ENCODE results near the gene MAB21L3.
"Not testable (repeated sequence)": the region's sequence is repeated elsewhere in the genome, so short reads cannot be mapped to it uniquely, and the experiment has no call there.

The MAB21L3 gene

DNA sequence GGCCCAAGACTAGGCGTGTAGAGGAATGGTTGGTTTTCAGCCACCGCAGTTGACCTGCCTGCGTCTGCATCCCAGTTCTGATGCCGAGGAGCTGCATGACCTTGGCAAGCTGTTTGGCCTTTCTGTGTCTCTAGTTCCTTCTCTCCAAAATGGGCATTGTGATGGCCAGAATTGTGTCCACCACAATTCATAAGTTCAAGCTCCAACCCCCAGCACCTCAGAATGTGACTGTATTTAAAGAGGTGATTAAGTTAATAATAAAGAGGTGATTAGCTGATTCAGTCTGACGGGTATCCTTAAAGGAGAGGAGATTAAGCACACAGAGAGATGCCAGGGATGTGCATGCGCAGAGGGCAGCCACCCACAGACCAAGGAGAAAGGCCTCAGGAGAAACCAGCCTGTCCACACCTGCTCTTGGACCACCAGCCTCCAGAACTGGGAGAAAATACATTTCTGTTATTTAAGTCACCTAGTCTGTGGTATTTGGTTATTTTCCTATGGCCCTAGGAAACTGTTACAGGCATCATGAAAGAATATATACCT, 28.5 kb downstream of the MAB21L3 start:
- no peak for FAIRE-seq

DNA sequence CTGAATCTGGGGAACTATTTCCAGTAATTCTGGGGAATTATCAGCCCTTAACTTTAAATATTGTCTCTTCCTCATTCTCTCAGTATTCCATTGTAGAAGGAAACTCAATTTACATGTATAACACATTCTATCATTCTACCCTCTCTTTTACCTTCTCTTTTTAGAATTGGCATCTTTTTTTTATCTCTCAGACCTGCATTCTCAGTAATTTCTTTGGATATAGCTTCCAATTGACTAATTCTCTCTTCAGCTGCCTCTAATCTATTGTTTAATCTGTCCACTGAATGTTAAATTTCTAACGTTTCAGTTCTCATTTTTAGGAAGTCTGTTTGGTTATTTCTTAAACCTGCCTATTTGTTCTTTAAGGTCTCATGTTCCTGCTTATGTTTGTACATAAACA, 33.0 kb downstream of the MAB21L3 start:
- FAIRE-seq = no peak

DNA sequence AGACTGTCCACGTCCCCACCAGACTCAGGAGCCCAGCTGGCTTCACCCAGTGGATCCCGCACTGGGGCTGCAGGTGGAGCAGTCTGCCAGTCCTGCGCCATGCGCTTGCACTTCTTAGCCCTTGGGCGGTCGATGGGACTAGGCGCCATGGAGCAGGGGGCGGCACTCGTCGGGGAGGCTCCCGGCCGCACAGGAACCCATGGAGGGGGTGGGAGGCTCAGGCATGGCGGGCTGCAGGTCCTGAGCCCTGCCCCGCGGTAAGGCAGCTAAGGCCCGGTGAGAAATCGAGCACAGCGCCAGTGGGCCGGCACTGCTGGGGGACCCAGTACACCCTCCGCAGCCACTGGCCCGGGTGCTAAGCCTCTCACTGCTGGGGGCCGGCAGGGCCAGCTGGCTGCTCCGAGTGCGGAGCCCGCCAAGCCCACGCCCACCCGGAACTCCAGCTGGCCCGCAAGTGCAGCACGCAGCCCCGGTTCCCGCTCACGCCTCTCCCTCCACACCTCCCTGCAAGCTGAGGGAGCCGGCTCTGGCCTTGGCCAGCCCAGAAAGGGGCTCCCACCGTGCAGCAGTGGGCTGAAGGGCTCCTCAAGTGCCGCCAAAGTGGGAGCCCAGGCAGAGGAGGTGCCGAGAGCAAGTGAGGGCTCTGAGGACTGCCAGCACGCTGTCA, 35.4 kb downstream of the MAB21L3 start:
- not testable (repeated sequence) for FAIRE-seq

DNA sequence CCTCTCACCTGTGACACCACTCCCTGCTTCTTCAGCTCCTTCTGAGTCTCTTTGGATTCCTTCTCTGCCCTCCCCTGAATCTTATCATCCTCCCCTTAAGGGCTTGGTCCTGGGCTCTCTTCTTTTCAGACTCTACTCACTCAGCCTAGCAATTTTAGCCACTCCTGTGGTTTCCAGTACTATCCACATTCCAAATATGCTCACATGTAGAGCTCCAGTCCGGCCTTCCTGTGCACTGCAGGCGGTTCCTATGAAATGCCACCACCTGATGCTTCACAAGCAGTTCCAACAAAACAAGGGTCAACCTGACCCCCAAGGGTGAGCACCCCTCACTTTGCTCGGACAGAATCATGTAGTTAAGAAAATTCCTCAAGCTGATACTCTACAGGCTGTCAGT, 35.9 kb downstream of the MAB21L3 start:
- no peak for FAIRE-seq

DNA sequence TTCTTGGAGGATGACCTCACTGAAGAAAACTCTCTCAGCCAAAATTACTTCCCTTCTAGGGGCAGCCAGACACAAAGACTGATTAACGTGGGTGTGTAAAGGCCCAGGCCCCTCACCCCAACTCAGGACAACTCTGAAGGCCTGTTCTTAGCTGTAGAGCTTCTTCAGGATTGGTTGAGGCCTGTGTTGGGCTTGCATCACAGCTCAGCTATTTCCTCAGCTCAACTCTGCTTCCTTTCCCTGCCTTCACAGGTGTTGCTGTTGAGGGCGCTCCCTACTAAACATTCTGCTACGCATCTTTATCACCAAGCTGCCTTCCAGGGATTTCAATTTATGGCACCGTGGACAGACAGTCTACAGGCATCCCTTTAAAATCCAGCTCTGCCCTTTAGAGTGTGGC, 36.8 kb downstream of the MAB21L3 start:
- no peak for FAIRE-seq

DNA sequence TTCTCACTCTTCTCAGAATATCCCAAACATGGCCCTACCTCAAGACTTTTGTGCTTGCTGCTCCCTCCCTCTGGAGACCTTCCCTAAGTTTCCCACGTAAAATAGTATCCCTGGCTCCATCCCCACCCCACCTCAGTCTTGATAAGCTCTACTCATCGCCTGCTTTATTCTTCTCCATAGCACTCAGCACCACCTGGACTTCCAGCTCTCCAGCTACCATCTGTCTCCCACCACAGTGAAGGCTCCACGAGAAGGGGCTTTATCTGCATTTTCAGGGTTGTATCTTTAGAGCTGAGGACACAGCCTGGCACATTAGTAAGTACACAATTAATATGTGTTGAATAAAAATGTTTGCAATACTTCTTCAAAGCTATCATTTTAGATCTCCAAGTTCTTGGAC, 37.8 kb downstream of the MAB21L3 start:
- no peak for FAIRE-seq

DNA sequence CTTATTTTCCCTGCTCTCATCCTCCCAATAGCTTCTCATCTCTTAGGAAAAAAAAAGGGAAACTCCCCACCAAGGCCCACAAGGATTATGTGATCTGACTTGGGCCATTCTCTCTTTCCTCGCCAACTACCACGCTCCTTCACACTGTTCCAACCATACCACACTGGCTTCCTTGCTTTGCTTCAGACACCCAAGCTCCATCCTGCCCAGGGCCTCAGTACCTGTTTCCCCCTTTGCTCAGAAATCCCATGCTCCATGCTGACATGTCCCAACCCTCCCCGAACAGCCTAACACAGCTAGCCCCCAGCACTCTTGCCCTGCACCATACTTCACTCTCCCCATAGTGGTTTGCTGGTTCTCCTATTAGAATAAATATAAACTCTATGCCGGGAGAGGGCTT, 39.2 kb downstream of the MAB21L3 start:
- no peak for FAIRE-seq

DNA sequence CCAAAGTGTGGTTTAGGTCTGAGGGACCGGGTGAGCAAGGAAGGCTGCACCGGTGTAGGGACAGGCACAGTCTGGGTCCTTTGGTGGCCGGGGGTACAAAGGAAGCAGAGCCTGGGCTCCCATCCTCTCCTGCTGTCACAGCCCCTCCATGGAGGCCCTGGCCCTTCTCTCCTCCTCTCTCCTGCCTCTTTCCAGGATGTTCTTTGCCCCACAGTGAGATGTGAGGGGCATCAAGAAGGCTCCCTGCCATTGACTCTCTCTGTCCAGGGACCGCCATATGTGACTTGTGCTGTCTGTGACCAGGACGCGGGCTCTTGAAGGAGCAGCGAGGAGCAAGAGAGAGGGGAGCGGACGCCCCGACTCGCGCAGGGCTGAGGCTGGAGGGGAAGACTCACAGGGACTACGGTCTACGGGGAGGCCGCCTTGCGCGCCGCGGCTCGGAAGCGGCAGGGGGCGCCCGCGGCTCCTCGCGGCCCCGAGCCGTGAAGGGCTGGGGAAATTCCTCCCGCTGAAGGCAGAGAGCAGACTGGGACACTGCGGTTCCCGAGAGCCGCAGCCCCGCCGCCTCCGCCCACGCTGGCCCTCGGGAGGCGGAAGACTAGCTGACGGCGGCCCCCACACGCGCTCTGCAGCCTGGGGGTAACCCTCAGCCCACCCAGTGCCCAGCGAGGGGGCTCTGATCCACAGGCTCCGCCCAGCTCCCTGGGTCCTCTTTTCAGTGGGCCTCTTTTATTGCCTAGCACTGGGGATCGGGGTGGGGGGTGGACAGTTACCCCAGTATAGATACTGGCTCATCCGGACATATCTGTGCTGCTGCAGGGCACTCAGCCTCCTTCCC, 40.8 kb downstream of the MAB21L3 start:
- no peak for FAIRE-seq

DNA sequence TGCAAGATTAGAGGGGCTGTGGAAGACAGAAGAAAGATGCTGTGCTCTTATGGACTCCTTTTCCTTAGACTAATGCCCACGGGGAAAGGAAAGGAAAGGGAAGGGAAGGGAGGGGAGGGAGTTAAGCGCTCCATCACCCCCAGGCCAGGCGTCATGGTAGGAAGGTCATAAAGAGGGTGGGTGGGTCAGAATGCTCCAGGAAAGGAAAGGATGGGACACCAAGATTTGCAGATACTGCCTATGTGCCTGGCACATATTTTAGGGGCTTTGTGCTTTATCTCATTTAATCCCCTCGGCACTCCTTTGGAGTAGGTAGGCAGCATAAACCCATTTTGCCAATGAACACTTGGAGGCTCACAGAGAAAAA, 41.4 kb downstream of the MAB21L3 start:
- no peak for FAIRE-seq

DNA sequence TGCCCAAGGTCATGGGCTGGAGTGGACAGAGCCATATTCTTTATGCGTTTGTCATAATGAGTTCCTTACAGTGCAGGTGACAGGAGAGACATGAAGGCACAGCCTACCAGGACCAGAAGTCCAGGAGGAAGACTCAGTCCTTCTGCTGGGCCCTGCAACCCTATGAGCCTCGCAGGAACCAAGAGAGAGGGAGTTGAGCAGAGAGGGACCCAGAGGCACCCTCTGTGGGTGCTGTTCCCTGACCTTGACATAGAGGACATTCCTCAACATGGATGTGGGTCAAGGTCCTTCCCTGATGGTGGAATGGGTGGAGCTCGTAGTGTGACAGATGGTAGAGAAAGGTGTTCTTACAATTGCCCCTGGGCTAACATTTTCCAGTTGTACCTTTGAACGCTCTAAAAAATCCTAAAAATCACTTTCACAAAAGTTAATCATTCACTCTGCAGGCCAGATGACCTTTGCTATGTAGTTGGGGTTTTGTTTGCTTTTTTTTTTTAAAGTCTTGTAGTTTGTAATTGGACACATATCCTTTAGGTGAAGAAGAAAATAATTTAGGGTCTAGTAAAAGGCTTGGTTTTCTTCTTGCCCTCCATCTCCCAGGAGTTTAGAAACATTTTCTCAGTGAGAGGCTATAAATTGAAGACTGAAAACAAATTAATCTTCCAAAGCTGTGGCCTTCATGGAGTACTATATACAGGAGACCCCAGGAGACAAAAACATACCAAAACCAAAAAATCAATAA, 41.9 kb downstream of the MAB21L3 start:
- FAIRE-seq = no peak

DNA sequence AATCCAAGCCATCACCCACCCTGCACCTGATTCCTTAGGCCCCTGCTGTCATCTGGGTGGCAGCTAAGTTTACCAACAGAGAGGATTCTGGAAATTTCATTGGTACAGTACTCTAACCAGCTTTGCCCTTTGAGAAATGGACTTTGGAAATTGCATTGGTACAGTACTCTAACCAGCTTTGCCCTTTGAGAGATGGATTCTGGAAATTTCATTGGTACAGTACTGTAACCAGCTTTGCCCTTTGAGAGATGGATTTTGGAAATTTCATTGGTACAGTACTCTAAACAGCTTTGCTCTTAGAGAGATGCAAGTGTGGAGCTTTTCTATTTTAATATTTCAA, 42.5 kb downstream of the MAB21L3 start:
- no peak for FAIRE-seq

DNA sequence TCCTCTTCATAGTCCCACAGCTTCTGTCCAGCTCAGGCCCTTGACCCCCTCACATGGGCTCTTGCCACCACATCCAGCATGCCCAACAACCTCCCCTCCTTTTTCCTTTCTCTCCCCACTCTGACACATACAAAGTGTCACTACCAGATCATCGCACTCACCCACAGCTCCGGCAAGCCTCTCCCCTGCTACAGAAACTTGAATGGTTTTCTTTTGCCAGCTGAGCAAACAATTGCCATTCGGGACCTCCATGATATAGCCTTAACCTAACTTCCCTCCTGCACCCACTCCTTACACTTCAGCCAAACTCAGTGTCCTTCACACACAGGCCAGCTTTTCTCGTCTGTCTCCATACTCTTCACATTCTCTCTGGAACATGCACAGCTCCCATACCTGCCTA, 43.3 kb downstream of the MAB21L3 start:
- FAIRE-seq = no peak

DNA sequence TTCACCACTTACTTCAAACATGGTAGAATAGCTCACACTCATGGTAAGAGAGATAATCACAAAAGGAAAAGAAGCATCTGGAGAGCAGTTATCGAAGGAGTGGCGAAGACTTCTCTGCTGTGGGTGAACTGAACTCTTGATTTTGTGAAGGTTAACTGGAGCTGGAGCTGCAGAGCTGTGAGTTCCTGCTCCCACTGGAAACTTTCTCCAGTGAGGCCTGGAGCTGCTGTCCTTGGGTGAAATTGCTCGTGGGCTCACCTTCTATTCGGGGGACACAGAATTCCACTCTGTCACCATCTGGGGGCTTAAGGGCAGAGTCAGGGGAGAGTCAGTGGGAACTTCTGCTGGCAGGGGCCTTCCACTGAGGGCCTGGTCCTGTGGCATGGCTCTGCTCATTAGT, 45.9 kb downstream of the MAB21L3 start:
- no peak for FAIRE-seq

DNA sequence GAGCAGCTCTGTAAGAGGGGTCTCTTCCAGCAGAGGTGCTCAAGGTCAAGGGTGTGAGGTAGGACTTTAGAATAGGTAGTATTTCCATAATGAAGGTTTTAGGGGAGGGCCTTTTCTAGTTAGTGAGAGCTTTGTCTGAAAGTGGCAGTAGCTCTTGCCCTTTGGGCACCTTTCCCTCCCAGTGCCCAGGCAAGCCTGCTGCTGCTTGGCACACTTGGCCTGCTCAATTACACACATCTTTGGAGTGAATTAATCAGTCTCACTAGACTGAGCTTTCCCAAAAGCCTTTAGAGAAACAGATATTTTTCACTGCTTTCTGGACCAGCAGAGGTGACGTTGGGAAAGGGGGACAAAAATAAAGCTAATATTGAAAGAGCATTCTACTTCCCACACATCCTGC, 48.0 kb downstream of the MAB21L3 start:
- FAIRE-seq = no peak

DNA sequence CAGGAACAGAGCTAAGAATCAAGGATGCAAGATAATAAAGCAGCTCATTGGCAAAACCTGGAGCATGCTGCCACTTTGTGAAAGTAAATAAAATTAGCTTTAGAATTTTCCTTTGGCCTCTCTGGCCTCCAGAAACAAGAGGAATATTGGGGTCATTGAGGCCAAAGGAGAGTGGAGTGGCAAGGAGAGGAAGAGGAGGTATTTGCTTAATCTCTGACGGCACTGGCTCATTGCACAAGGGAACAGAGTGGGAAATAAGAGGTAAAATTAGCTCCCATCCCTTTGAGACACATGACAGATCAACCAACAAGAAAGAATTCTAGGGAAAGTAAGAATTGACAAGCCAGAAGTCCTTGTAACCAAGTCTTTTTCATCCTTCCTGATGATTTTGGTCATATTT, 48.4 kb downstream of the MAB21L3 start:
- no peak for FAIRE-seq

DNA sequence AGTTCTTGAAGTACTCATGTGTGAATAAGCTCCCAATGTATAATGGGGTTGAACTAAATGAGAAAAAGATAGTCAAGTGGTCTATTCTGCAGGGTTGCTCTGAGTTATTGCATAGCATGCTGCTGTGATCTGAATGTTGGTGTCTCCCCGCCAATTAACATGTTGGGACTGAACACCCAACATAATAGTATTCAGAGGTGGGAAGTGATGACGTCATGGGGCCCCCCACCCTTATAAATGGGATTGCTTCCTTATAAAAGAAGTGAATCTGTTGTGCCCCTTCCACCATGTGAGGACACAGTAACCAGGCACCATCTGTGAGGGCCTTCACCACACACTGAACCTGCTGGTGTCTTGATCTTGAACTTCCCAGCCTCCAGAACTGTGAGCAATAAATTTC, 50.2 kb downstream of the MAB21L3 start:
- FAIRE-seq = no peak

DNA sequence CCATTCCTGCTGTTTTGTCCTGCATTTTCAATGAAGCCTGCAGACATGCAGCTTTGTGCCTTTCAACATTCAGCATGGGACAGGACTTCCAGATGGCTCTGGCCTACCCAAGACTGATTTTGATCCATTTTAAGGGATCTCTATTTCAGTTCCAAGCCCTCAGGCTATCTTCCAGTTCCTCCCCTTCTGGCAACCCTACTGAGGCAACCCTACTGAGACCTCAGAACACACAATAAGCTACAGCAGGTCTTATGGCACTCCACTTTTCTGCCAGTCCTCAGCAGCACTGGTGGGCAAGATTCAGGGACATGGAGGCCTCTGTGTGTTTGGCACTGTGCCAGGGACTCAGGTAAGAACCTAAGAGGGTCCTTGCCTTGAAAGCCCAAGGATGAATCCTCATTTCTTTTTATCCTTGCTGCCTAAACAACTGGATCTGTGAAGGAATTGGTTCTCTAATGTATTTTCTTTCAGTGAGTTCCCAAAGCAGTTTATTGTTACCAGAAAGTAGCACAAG, 50.7 kb downstream of the MAB21L3 start:
- no peak for FAIRE-seq

DNA sequence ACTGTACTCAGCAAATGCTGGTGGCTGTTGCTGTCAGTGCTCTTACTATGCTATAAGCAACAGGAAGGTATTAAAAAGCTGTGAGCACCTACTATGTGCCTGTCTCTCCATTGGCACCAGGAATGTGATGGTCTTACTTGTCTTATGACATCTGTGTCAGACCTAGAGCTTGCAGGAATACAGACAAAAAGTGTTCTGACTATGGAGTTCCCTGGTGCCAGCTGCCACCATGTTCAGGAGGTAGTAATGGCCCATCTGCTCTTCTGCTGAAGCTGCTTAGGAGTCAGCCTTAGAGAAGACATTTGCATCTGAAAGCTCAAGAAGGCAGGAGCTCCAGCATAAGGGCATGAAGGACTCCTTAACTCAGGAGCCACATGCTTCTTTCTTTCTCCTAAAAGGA, 52.3 kb downstream of the MAB21L3 start:
- FAIRE-seq = no peak

DNA sequence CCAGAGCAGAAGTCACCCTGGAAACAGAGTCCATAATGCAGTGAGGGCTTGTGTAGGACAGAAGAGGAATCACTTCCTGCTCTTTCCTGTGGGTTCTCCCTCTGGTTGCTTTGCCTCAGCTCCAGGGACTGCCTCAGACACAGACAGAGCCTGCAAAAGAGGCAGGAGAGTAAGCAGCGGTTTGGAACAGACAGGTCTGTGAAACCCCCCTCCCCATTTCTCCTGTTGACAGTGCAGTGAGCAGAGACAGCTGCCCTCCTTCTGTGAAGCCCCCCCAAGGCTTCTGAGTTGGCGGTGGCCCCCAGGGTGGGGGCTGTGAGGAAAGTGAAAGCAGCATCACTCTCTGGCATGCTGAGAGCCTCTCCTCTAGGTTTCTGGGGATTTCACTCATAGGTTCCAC, 53.0 kb downstream of the MAB21L3 start:
- no peak for FAIRE-seq

DNA sequence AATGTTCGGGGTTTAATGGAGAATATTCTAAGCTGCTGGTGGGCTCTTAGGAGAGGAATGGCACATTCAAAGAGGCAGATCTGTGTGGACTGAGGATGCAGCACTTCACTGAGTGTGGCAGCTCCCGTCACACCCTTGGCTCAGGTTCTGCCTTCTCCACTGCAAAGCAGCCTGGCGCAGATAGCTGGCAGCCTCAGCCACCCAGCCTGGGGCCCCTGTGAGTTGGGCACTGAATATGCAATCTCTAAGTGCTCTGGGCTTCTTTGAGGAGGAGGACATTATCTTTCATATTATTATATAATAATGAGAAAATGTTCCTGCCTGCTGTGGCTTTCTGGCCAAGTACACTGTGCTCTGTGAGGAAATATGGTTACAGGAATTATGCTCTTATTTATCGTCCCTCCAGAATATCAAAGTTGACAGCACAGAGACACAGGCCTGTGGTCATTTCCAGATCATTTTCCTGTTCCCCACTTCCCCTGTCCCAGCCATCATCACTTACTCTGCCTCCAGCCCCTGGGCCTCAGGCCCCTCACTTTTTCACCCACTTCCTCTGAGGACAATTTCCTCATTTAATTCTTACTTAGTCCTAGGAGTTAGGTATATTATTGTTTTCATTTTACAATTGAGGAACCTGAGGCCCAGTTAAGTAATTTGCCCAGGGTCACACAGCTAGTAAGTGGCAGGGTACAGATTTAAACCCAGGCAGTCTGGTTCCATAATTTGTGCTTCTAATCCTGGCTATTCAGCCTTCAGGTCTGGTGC, 53.6 kb downstream of the MAB21L3 start:
- no peak for FAIRE-seq

DNA sequence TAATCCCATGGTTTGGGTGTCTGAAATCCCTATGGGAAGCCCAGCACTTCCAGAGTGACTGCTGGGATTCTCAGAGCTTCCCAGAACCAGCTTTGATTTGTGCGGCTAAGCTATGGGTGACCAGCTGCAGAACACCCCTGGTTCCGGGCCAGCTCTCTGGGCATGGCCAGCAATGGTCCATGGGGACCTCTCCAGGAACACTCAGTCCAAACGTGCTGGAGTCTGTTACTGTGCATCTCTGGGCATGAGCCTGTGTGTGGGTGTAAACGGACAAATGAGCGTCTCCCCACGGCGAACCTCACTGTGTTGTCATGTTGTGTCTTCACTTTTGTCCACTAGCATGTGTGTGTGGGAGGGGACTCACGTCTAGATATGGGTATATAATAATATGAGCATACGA, 54.4 kb downstream of the MAB21L3 start:
- FAIRE-seq = no peak

DNA sequence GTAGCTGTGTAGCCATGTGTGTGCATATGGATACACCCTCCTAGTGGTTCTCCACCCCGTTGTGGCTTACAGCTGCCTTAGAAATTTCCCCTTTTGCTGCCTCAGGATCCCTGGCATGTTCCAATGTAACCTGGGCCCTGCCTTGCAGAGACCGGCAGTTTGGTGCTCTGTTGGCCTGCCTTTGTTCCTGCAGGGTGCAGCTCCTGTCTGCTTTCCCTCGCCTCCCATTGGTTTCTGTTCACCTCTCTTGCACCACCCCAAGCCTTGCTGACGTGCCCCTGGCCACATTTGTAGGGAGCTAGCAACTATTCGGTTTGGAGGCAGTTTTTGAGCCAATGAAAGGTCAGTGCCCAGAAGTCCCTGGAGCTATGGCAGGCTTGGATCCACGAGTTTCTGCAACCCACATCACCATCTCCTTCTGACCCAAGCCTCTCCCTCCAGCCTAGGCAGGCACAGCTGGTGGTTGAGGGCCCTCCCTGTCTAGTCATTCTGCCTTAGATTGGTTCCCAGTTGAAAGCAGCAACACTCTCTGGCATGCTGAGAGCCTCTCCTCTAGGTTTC, 54.9 kb downstream of the MAB21L3 start:
- FAIRE-seq = no peak

DNA sequence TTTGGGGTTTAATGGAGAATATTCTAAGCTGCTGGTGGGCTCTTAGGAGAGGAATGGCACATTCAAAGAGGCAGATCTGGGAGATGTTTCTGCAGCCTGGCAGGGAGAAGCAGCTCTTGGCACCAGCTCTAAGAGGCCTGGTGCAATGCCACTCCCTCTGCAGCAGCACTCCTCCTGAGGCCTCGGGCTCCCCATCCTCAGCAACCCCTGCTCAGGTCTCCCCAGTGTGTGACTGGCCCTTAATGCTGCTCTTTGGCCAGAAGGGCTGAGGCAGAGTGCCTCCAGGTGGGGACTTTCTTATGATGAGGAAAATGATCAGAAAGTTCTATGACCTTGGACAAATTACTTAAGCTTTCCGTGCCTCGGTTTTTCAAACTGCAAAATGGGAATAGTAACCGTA, 55.5 kb downstream of the MAB21L3 start:
- no peak for FAIRE-seq

All from A204.1 (cell line).